Mesendoderm (in vitro differentiated cells): ENCODE results near the gene DCST2.

Source experiments
- DNase-seq: peaks from one replicate; pipeline ENCODE4 v3.0.0; 2013
- H2AK5ac ChIP-seq: 2 replicates; pipeline ENCODE4 v1.6.1; 2013; ENCODE audit warnings: low read length, inconsistent platforms
- H2BK120ac ChIP-seq: 2 replicates; pipeline ENCODE4 v1.6.1; 2013; ENCODE audit warnings: low read depth, mild to moderate bottlenecking, low read length, moderate library complexity, mixed read lengths
- H2BK15ac ChIP-seq: replicated peaks from 2 replicates; pipeline ENCODE4 v1.6.1; 2013; ENCODE audit warnings: low read depth, mild to moderate bottlenecking, moderate library complexity
- H2BK5ac ChIP-seq: 2 replicates; pipeline ENCODE4 v1.6.1; 2013; ENCODE audit warnings: low read length, inconsistent platforms
- H3K18ac ChIP-seq: 2 replicates; pipeline ENCODE4 v1.6.1; 2013; ENCODE audit warnings: mild to moderate bottlenecking, low read length, mixed read lengths
- H3K23ac ChIP-seq: one replicate; pipeline ENCODE4 v1.6.1; 2013; ENCODE audit warnings: low read length
- H3K27ac ChIP-seq: 2 replicates; pipeline ENCODE4 v1.5.1; 2013; ENCODE audit warnings: low read depth, mild to moderate bottlenecking, inconsistent platforms, low read length, moderate library complexity
- H3K27me3 ChIP-seq: 2 replicates; pipeline ENCODE4 v1.6.1; 2013; ENCODE audit warnings: low read length, control low read depth, mild to moderate bottlenecking, inconsistent platforms; ENCODE audit not compliant: insufficient read depth, poor library complexity
- H3K36me3 ChIP-seq: 2 replicates; pipeline ENCODE4 v1.6.1; 2013; ENCODE audit warnings: low read length, inconsistent platforms; ENCODE audit not compliant: control insufficient read depth, insufficient read depth
- H3K4ac ChIP-seq: one replicate; pipeline ENCODE4 v1.6.1; 2013; ENCODE audit warnings: low read depth, mild to moderate bottlenecking, low read length, moderate library complexity
- H3K4me1 ChIP-seq: 2 replicates; pipeline ENCODE4 v1.6.1; 2013; ENCODE audit warnings: low read depth, low read length, inconsistent platforms; ENCODE audit not compliant: control insufficient read depth
- H3K4me2 ChIP-seq: 2 replicates; pipeline ENCODE4 v1.6.1; 2013; ENCODE audit warnings: low read length
- H3K4me3 ChIP-seq: 2 replicates; pipeline ENCODE4 v1.5.1; 2013; ENCODE audit warnings: mild to moderate bottlenecking, low read length
- H3K56ac ChIP-seq: one replicate; pipeline ENCODE4 v1.6.1; 2013; ENCODE audit warnings: low read length
- H3K79me1 ChIP-seq: 2 replicates; pipeline ENCODE4 v1.6.1; 2013; ENCODE audit warnings: low read length, inconsistent platforms
- H3K79me2 ChIP-seq: 2 replicates; pipeline ENCODE4 v1.6.1; 2013; ENCODE audit warnings: mild to moderate bottlenecking, low read length; ENCODE audit not compliant: control insufficient read depth, insufficient read depth
- H3K9ac ChIP-seq: 2 replicates; pipeline ENCODE4 v1.6.1; 2013; ENCODE audit warnings: low read length, inconsistent platforms
- H4K5ac ChIP-seq: one replicate; pipeline ENCODE4 v1.6.1; 2013; ENCODE audit warnings: low read length
- H4K8ac ChIP-seq: one replicate; pipeline ENCODE4 v1.6.1; 2013; ENCODE audit warnings: low read depth, mild to moderate bottlenecking, control low read depth, low read length, moderate library complexity
- WGBS: extraction: QIAGEN DNeasy Blood & Tissue Kit; methylation state at CpG from one replicate; pipeline ENCODE4 v1.1.7; 2013; ENCODE audit warnings: low lambda C conversion rate, missing lambda C conversion rate; ENCODE audit not compliant: insufficient coverage; ENCODE audit errors: extremely low coverage; 5-methylcytosine and 5-hydroxymethylcytosine counted together

Gene DCST2

GRCh38 chr1:155001675-155002463 lies 31.7 kb downstream of the DCST2 start:
- Histone ChIP-seq H3K4me1 (peaks cover 10% of the 10 kb centered on the region), H3K79me2 (peaks cover 19% of the 10 kb centered on the region), H3K27me3 (no peaks in the 10 kb centered on the region), H3K4ac (no peak overlapping the region), H2BK15ac (no peak overlapping the region), H2BK5ac (peak overlapping the region; percentile 3), H3K36me3 (no peaks in the 10 kb centered on the region), H3K79me1 (peaks cover 5% of the 10 kb centered on the region), H3K9ac (peak overlapping the region; percentile 63), H4K5ac (no peak overlapping the region), H3K18ac (peak overlapping the region; percentile 53), H4K8ac (no peak overlapping the region), H3K4me2 (peak overlapping the region; percentile 90), H3K56ac (peak overlapping the region; percentile 90), H2BK120ac (no peak overlapping the region), H3K4me3 (peak overlapping the region; percentile 68), H2AK5ac (no peak overlapping the region), H3K27ac (peak overlapping the region; percentile 69), H3K23ac (no peak overlapping the region)
- DNase-seq: peak; percentile 100
- no CpG with 5 or more reads among the region's 38 CpGs for WGBS

GRCh38 chr1:155001425-155001674 lies 32.2 kb downstream of the DCST2 start:
- no peaks in the 10 kb centered on the region for H3K27me3 ChIP-seq
- WGBS: no CpG with 5 or more reads among the region's 11 CpGs
- no peak overlapping the region for H4K5ac ChIP-seq
- H3K4me2 ChIP-seq: peak overlapping the region; percentile 90
- H3K79me1 ChIP-seq: peaks cover 5% of the 10 kb centered on the region
- no peak overlapping the region for H3K4ac ChIP-seq
- no peaks in the 10 kb centered on the region for H3K36me3 ChIP-seq
- H3K23ac ChIP-seq: peak overlapping the region; percentile 37
- H2AK5ac ChIP-seq: no peak overlapping the region
- no peak overlapping the region for H2BK120ac ChIP-seq
- H3K4me1 ChIP-seq: peaks cover 10% of the 10 kb centered on the region
- H3K27ac ChIP-seq: peak overlapping the region; percentile 69
- H3K4me3 ChIP-seq: peak overlapping the region; percentile 68
- H4K8ac ChIP-seq: no peak overlapping the region
- H3K18ac ChIP-seq: peak overlapping the region; percentile 53
- peak overlapping the region; percentile 20 for H2BK5ac ChIP-seq
- peak overlapping the region; percentile 63 for H3K9ac ChIP-seq
- peak overlapping the region; percentile 90 for H3K56ac ChIP-seq
- peak; percentile 71 for DNase-seq
- H3K79me2 ChIP-seq: peaks cover 18% of the 10 kb centered on the region
- H2BK15ac ChIP-seq: no peak overlapping the region

GRCh38 chr1:155000726-155001424 lies 32.7 kb downstream of the DCST2 start:
- Histone ChIP-seq H3K4me3 (peak overlapping the region; percentile 68), H3K27me3 (no peaks in the 10 kb centered on the region), H2BK5ac (peak overlapping the region; percentile 44), H3K18ac (peak overlapping the region; percentile 82), H3K4me2 (peak overlapping the region; percentile 90), H3K27ac (peak overlapping the region; percentile 95), H2BK120ac (peak overlapping the region; percentile 74), H2AK5ac (no peak overlapping the region), H3K79me1 (peaks cover 5% of the 10 kb centered on the region), H2BK15ac (no peak overlapping the region), H4K5ac (no peak overlapping the region), H3K4me1 (peaks cover 10% of the 10 kb centered on the region), H3K9ac (peak overlapping the region; percentile 63), H3K36me3 (no peaks in the 10 kb centered on the region), H3K23ac (peak overlapping the region; percentile 37), H3K4ac (peak overlapping the region; percentile 85), H4K8ac (no peak overlapping the region), H3K79me2 (peaks cover 18% of the 10 kb centered on the region), H3K56ac (peak overlapping the region; percentile 90)
- no CpG with 5 or more reads among the region's 43 CpGs for WGBS
- DNase-seq: peak; percentile 98

DNA sequence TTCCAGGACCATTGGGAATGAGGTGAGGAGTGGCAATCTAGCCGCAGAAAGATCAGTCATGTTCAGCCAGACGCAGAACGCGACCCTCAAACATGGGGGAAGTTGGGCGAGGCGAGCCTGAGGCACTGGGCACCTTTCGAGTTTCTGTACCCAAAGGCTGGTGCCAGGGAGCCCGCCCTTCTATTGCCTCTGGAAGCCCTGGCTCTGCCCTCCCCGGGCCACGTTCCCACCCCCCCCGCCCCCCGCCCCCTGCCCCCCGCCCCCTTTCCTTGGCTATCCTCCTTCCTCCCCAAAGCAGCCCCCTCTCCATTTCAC lies 33.2 kb downstream of the DCST2 start:
- no peak overlapping the region for H2BK15ac ChIP-seq
- no peaks in the 10 kb centered on the region for H3K36me3 ChIP-seq
- peak overlapping the region; percentile 84 for H3K9ac ChIP-seq
- H3K4me2 ChIP-seq: peak overlapping the region; percentile 55
- no peaks in the 10 kb centered on the region for H3K27me3 ChIP-seq
- peak overlapping the region; percentile 82 for H3K18ac ChIP-seq
- peak overlapping the region; percentile 10 for H3K4me3 ChIP-seq
- H3K4me1 ChIP-seq: peaks cover 10% of the 10 kb centered on the region
- peak overlapping the region; percentile 90 for H3K56ac ChIP-seq
- peak overlapping the region; percentile 95 for H3K27ac ChIP-seq
- peaks cover 5% of the 10 kb centered on the region for H3K79me1 ChIP-seq
- no CpG with 5 or more reads among the region's 13 CpGs for WGBS
- no peak overlapping the region for H3K4ac ChIP-seq
- DNase-seq: no peak
- peaks cover 16% of the 10 kb centered on the region for H3K79me2 ChIP-seq
- no peak overlapping the region for H2BK120ac ChIP-seq
- peak overlapping the region; percentile 60 for H2BK5ac ChIP-seq
- no peak overlapping the region for H4K8ac ChIP-seq
- H3K23ac ChIP-seq: no peak overlapping the region
- H2AK5ac ChIP-seq: no peak overlapping the region
- H4K5ac ChIP-seq: no peak overlapping the region

- Histone ChIP-seq H2BK5ac (peak overlapping the region; percentile 60), H4K5ac (no peak overlapping the region), H3K4me1 (peaks cover 6% of the 10 kb centered on the region), H3K56ac (peak overlapping the region; percentile 79), H3K4me3 (peak overlapping the region; percentile 10), H2BK15ac (no peak overlapping the region), H3K79me2 (peaks cover 12% of the 10 kb centered on the region), H3K79me1 (peaks cover 5% of the 10 kb centered on the region), H3K4ac (peak overlapping the region; percentile 71), H4K8ac (no peak overlapping the region), H3K27me3 (no peaks in the 10 kb centered on the region), H3K23ac (no peak overlapping the region), H3K4me2 (peak overlapping the region; percentile 55), H3K27ac (peak overlapping the region; percentile 74), H2BK120ac (peak overlapping the region; percentile 68), H3K18ac (peak overlapping the region; percentile 95), H2AK5ac (no peak overlapping the region), H3K9ac (peak overlapping the region; percentile 84), H3K36me3 (no peaks in the 10 kb centered on the region)
- DNase-seq: peak; percentile 85
- no CpG with 5 or more reads among the region's 50 CpGs for WGBS
These were observed 33.8 kb downstream of the DCST2 start for GRCh38 chr1:154999571-155000410.
